Activated CD4-positive, alpha-beta memory T cell treated with anti-CD3 and anti-CD28 coated beads for 36 hours (primary cell): Measurements from ENCODE around the gene SDK2. TPM values are rescaled to one million over a fixed set of nuclear protein-coding genes. Genes with fewer than 3 reads are reported as not detected.
"Not testable (repeated sequence)": the region's sequence is repeated elsewhere in the genome, so short reads cannot be mapped to it uniquely, and the experiment has no call there.

Experiments
- CTCF ChIA-PET: fragments of 350-600 bp; sonication (Branson Sonifier 250); formaldehyde crosslinking; loops from one replicate; lab custom pipeline; 2021; ENCODE audit warnings: antibody characterized with exemption, inconsistent platforms; lab: Charles Lee
- POLR2A ChIA-PET: fragments of 350-600 bp; sonication (Branson Sonifier 250); formaldehyde crosslinking; loops from one replicate; lab custom pipeline; 2021; ENCODE audit warnings: antibody characterized with exemption; lab: Charles Lee
- DNase-seq: peaks from one replicate; pipeline ENCODE4 v3.0.0-alpha.2; 2020
- H3K27ac Mint-ChIP-seq: one replicate; pipeline ENCODE4 v1.8.0; 2021; ENCODE audit warnings: mixed read lengths
- H3K27me3 Mint-ChIP-seq: one replicate; pipeline ENCODE4 v1.8.0; 2021; ENCODE audit warnings: mixed read lengths
- H3K36me3 Mint-ChIP-seq: one replicate; pipeline ENCODE4 v1.8.0; 2021; ENCODE audit warnings: mixed read lengths
- H3K4me1 Mint-ChIP-seq: one replicate; pipeline ENCODE4 v1.8.0; 2021; ENCODE audit warnings: low read depth, mixed read lengths
- H3K4me3 Mint-ChIP-seq: one replicate; pipeline ENCODE4 v1.8.0; 2021; ENCODE audit warnings: mild to moderate bottlenecking, mixed read lengths
- H3K9me3 Mint-ChIP-seq: one replicate; pipeline ENCODE4 v1.8.0; 2021; ENCODE audit warnings: mixed read lengths
- intact Hi-C: fragments of 100-400 bp; cut with micrococcal nuclease; formaldehyde crosslinking; loops from one replicate; pipeline ENCODE4 v1.15.1; 2023
- total RNA-seq, 2 experiments: library from RNA; stranded (reverse); gene quantifications; one replicate each; pipeline ENCODE4 v1.2.3, GENCODE V29; 2021

SDK2 gene
- total RNA-seq, 2 experiments from 2014 or later: 0.05 to 0.12 TPM

DNA sequence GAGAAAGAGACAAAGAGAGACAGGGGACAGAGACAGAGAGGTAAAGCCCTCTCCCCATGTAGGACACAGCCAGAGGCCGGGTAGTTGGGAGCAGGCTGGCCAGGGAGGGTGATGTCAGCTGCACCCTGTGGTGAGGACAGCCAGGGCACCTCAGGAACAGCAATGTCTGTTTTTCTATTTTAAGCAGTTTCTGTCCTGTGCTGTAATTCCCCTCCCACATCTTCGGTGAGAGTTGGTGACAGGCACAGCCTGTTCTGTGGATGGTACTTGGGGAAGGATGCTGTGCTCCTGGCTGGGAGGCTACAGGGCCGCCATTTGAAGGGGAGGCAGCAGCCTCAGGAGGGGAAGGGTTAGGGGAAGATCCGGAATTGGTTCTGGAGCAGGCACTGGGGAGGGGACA, 163.5 kb downstream of the SDK2 start:
- Mint-ChIP-seq H3K27ac (no peak overlapping the region), H3K4me1 (no peaks in the 10 kb centered on the region), H3K4me3 (no peak overlapping the region), H3K36me3 (peaks cover 7% of the 10 kb centered on the region), H3K9me3 (peaks cover 9% of the 10 kb centered on the region), H3K27me3 (peaks cover 5% of the 10 kb centered on the region)
- ChIA-PET CTCF (no interaction called here), POLR2A (no interaction called here)
- intact Hi-C loops: no loop called here
- no peak for DNase-seq

DNA sequence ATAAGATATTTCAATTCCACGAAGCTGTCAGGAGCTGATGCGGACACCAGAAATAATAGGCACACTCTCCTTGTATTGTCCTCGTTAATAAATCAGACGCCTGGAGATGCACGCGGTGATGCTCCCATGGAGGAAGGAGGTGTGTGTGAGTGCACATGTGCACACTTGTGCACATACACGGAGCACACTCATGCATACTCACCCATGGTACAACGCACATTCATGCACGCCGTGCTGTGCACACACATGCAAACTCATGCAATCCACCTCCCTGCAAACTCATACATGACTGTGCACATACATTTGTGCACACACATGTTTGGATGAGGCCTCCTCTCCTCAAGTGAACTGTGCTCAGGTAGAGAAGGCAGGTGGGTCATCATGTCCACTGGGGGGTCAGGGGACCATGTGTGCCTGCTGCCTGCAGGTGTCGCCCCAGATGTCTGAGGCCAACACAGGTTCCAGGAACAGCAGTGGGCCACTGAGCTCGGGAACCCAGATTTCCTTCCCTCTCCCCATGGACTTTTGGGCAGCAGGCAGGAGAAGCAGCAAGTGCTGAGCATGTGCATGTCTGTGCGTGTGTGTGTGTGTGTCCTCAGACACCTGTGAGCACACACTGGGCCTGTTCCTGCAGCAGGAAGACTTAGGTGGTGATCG, 165.3 kb downstream of the SDK2 start:
- POLR2A ChIA-PET: no interaction called here

DNA sequence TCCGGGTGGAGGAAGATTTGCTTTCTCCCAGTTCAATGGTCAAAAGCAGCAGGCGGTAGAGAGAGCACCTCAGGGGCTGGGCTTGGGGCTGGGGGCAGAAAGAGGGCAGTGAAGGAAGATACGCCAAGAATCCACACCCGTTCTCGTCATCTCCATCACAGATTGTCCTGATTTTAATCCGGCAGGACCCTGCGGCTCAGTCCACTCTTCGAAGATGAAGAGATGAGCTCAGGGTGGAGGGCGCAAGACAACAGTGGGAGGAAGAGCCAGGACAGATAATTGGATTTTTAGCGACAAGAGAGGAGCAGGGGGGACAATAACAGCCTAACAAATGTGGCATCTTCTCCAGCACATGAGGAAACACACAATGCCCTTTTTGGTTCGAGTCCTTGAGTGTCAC, 165.9 kb downstream of the SDK2 start:
- Mint-ChIP-seq H3K36me3 (no peaks in the 10 kb centered on the region), H3K4me1 (no peaks in the 10 kb centered on the region), H3K4me3 (no peak overlapping the region), H3K27ac (no peak overlapping the region), H3K9me3 (no peaks in the 10 kb centered on the region), H3K27me3 (peaks cover 7% of the 10 kb centered on the region)
- intact Hi-C loops: no loop called here
- POLR2A ChIA-PET: no interaction called here
- CTCF ChIA-PET: no interaction called here
- DNase-seq: no peak

More for the DNA sequence above, 165.3 kb downstream of the SDK2 start:
- Mint-ChIP-seq H3K9me3 (no peaks in the 10 kb centered on the region), H3K4me3 (no peak overlapping the region), H3K36me3 (no peaks in the 10 kb centered on the region), H3K27me3 (peaks cover 7% of the 10 kb centered on the region), H3K4me1 (no peaks in the 10 kb centered on the region), H3K27ac (no peak overlapping the region)
- no peak for DNase-seq
- CTCF ChIA-PET: no interaction called here
- intact Hi-C loops: no loop called here

- Mint-ChIP-seq H3K4me3 (no peak overlapping the region), H3K27me3 (peaks cover 7% of the 10 kb centered on the region), H3K36me3 (no peaks in the 10 kb centered on the region), H3K9me3 (no peaks in the 10 kb centered on the region), H3K4me1 (no peaks in the 10 kb centered on the region), H3K27ac (no peak overlapping the region)
- POLR2A ChIA-PET: no interaction called here
- intact Hi-C loops: no loop called here
- DNase-seq: no peak
- CTCF ChIA-PET: no interaction called here
Measured at GRCh38 chr17:73476890-73477350, 167.3 kb downstream of the SDK2 start.

- DNase-seq: peak; percentile 19
- no peaks in the 10 kb centered on the region for H3K9me3 Mint-ChIP-seq
- peaks cover 7% of the 10 kb centered on the region for H3K27me3 Mint-ChIP-seq
- intact Hi-C loops: no loop called here
- H3K27ac Mint-ChIP-seq: no peak overlapping the region
- H3K4me1 Mint-ChIP-seq: no peaks in the 10 kb centered on the region
- no peak overlapping the region for H3K4me3 Mint-ChIP-seq
- CTCF ChIA-PET: no interaction called here
- POLR2A ChIA-PET: no interaction called here
- H3K36me3 Mint-ChIP-seq: no peaks in the 10 kb centered on the region
Measured at GRCh38 chr17:73474370-73474988, 169.8 kb downstream of the SDK2 start.

GRCh38 chr17:73472715-73473114, 171.5 kb downstream of the SDK2 start:
- intact Hi-C loops, DNase-seq, H3K4me3 Mint-ChIP-seq, H3K4me1 Mint-ChIP-seq, H3K9me3 Mint-ChIP-seq, H3K27me3 Mint-ChIP-seq, CTCF ChIA-PET, H3K36me3 Mint-ChIP-seq, H3K27ac Mint-ChIP-seq: not testable (repeated sequence)
- POLR2A ChIA-PET: interaction anchor here (0.6 kb wide), 1 partner anchor 356 kb away, joined by 3 read pairs; no protein-coding TSS in a partner anchor

- no peaks in the 10 kb centered on the region for H3K4me1 Mint-ChIP-seq
- H3K36me3 Mint-ChIP-seq: no peaks in the 10 kb centered on the region
- H3K4me3 Mint-ChIP-seq: no peak overlapping the region
- H3K27ac Mint-ChIP-seq: no peak overlapping the region
- intact Hi-C loops: no loop called here
- H3K9me3 Mint-ChIP-seq: no peaks in the 10 kb centered on the region
- ChIA-PET POLR2A (no interaction called here), CTCF (no interaction called here)
- DNase-seq: no peak
- H3K27me3 Mint-ChIP-seq: peaks cover 2% of the 10 kb centered on the region
Measured at GRCh38 chr17:73471924-73472323, 172.3 kb downstream of the SDK2 start.

DNA sequence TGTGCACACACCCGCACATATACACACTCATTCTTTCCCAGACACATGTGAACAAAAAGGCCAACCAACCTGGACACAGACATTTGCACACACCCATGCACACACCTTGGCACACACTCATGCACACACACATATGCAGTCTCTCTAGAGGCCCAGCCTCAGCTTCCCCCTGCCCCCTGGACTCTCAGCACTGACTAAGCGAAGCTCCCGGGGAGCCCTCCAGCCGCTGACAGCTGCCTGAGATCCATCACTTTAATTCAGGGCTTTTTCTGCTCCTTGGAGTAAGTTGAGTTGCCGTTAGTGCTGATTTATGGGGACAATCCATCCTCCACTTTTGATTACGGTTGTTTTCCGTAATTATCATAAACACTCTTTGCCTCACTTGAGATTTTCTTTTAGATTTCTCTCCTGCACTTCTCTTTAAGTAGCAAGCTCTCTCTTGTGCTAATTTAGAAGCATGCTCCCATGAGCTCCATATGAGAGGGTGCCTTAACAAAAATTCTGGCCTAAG, 173.9 kb downstream of the SDK2 start:
- Mint-ChIP-seq H3K4me3 (no peak overlapping the region), H3K27me3 (peaks cover 2% of the 10 kb centered on the region), H3K9me3 (no peaks in the 10 kb centered on the region), H3K36me3 (no peaks in the 10 kb centered on the region), H3K27ac (no peak overlapping the region), H3K4me1 (no peaks in the 10 kb centered on the region)
- intact Hi-C loops: no loop called here
- ChIA-PET POLR2A (no interaction called here), CTCF (no interaction called here)
- no peak for DNase-seq

DNA sequence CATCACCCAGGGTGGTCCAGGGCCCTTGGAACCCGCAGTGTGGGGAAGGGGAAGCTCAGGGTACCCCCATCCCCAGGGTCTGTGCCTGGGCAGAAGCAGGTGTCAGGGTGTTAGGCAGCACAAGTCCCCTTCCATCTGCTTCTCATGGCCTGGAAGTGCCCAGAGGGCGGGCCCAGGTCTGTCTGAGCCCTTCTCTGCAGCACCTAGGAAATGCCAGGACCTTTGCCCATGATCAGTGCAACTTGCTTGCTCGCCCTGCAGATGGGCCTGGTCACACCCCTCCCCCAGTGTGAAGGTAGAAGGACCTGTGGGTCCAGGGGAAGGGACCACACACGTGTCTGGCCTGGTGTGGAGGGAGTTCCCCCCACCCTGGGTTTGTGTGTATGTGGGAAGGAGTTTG, 174.9 kb downstream of the SDK2 start:
- ChIA-PET POLR2A (no interaction called here), CTCF (no interaction called here)
- intact Hi-C loops: no loop called here
- Mint-ChIP-seq H3K36me3 (no peaks in the 10 kb centered on the region), H3K4me1 (no peaks in the 10 kb centered on the region), H3K9me3 (no peaks in the 10 kb centered on the region), H3K4me3 (no peak overlapping the region), H3K27me3 (no peaks in the 10 kb centered on the region), H3K27ac (no peak overlapping the region)
- no peak for DNase-seq

- Mint-ChIP-seq H3K4me1 (no peaks in the 10 kb centered on the region), H3K36me3 (no peaks in the 10 kb centered on the region), H3K9me3 (no peaks in the 10 kb centered on the region), H3K27me3 (no peaks in the 10 kb centered on the region), H3K27ac (no peak overlapping the region), H3K4me3 (no peak overlapping the region)
- intact Hi-C loops: no loop called here
- ChIA-PET POLR2A (no interaction called here), CTCF (no interaction called here)
- DNase-seq: no peak
Measured at GRCh38 chr17:73468221-73468620, 176.0 kb downstream of the SDK2 start.

- no peaks in the 10 kb centered on the region for H3K4me1 Mint-ChIP-seq
- H3K4me3 Mint-ChIP-seq: no peak overlapping the region
- DNase-seq: no peak
- intact Hi-C loops: no loop called here
- H3K27me3 Mint-ChIP-seq: no peaks in the 10 kb centered on the region
- POLR2A ChIA-PET: interaction anchor here (0.5 kb wide), 1 partner anchor 643 kb away, joined by 4 read pairs; no protein-coding TSS in a partner anchor
- H3K27ac Mint-ChIP-seq: no peak overlapping the region
- CTCF ChIA-PET: no interaction called here
- H3K9me3 Mint-ChIP-seq: no peaks in the 10 kb centered on the region
- no peaks in the 10 kb centered on the region for H3K36me3 Mint-ChIP-seq
Measured at GRCh38 chr17:73467651-73468050, 176.6 kb downstream of the SDK2 start.

DNA sequence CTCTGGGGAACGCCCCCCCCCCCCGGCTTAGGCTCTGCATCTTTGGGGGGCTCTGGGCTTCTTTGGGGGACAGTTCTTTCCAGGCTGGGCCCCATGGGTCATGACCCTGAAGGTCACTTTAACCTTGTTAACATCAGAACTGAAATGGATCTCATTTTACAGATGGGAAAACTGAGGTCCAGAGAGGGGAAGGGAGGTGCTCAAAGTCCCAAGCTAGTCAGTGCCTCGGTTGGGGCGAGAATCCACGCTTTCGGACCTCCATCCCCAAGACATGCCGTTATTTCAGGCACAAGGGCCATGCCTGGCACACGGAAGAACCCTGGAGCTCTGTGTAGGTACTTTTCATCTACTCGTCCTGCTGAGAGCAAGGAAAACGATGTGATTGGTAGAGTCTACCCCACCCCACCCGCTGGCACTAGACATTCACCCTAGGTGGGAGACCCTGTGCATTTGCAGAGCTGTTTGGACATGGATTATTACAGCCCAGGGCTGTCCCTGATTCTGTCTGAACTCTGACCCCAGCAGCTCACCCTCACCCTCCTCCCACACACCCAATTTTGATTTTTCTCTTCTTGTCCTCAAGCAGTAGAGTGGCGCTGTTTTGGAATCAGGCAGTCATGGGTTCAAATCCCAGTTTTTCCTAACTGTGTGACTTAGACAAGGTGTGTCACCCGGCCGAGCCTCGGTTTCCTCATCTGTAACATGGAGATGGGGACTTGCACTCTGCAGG, 177.4 kb downstream of the SDK2 start:
- no peaks in the 10 kb centered on the region for H3K36me3 Mint-ChIP-seq
- H3K4me3 Mint-ChIP-seq: no peak overlapping the region
- no peak overlapping the region for H3K27ac Mint-ChIP-seq
- ChIA-PET CTCF (no interaction called here), POLR2A (interaction anchor here (0.5 kb wide), 1 partner anchor 643 kb away, joined by 4 read pairs; no protein-coding TSS in a partner anchor)
- no peak for DNase-seq
- no peaks in the 10 kb centered on the region for H3K4me1 Mint-ChIP-seq
- H3K27me3 Mint-ChIP-seq: no peaks in the 10 kb centered on the region
- H3K9me3 Mint-ChIP-seq: no peaks in the 10 kb centered on the region
- intact Hi-C loops: no loop called here
